Measurements from ENCODE around the gene BBS2. TPM values are rescaled to one million over a fixed set of nuclear protein-coding genes. Genes with fewer than 3 reads are reported as not detected.

BBS2 gene
- total and polyA plus RNA-seq, 2 of the 4 experiments (the other 2 are of a cell fraction), result 18.6 to 32.3 TPM

DNA sequence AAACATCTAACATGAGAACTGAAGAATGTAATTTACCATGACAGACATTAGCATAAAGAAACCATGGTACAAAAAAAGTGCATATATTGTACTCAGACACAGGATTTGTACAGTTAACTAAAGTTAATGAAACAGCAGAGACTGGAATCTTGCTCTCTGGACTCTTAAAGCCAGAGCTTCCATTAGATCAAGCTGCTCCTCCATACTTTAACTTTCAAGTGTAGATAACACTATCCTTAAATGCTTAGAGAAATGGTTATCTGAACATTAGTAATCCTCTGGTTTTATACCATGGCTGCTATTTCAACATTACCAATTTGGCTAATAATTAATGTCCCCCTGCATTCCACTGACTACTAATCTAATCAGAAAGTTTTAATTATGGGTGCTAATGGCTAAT lies 71.8 kb downstream of the BBS2 start:
- POLR2A ChIA-PET (ENCODE audit: unreplicated experiment), result no interaction called here
- Histone ChIP-seq H3K9me1 (ENCODE audit: insufficient read depth, low read length) (no peaks in the 10 kb centered on the region), H4K5ac (ENCODE audit: low read depth, low read length) (no peak overlapping the region), H3K4me3 (ENCODE audit: insufficient read depth, low read depth, low read length) (no peak overlapping the region), H2BK5ac (ENCODE audit: low read depth, low read length, poor library complexity, severe bottlenecking) (no peak overlapping the region), H3K27me3 (ENCODE audit: control insufficient read depth, insufficient read depth, low read length) (no peaks in the 10 kb centered on the region), H2BK20ac (ENCODE audit: low read depth, low read length) (no peak overlapping the region), H2AK5ac (ENCODE audit: low read depth, low read length) (no peak overlapping the region), H4K91ac (ENCODE audit: insufficient read depth, low read depth, low read length) (no peak overlapping the region), H3K9me3 (ENCODE audit: control insufficient read depth, insufficient read depth, low read length) (no peaks in the 10 kb centered on the region), H2BK15ac (ENCODE audit: low read depth, low read length) (no peak overlapping the region), H3K9ac (ENCODE audit: low read depth, low read length) (no peak overlapping the region), H3K4me2 (ENCODE audit: low read depth, low read length) (no peak overlapping the region), H3K4me1 (ENCODE audit: control insufficient read depth, insufficient read depth, low read length) (peaks cover 2% of the 10 kb centered on the region; the same call in 1 of the 2 replicates), H4K8ac (ENCODE audit: low read depth in 2 of 2, low read length in 2 of 2) (no peak overlapping the region), H3K14ac (replicated peaks; ENCODE audit: low read depth, low read length) (no peak overlapping the region), H2BK120ac (ENCODE audit: low read depth, low read length) (no peak overlapping the region), H3K56ac (ENCODE audit: extremely low read depth, insufficient read depth, low read length) (no peak overlapping the region), H3K4ac (ENCODE audit: low read depth, low read length) (no peak overlapping the region), H3K27ac (ENCODE audit: insufficient read depth, low read length) (no peak overlapping the region), H3K36me3 (ENCODE audit: control insufficient read depth, insufficient read depth, low read length) (peaks cover 12% of the 10 kb centered on the region), H3K79me1 (ENCODE audit: low read depth in 1 of 2, low read length in 2 of 2) (peaks cover 17 to 41% of the 10 kb centered on the region in 2 experiments), H2AK9ac (replicated peaks; ENCODE audit: low read depth, low read length, poor library complexity) (no peak overlapping the region), H3K18ac (ENCODE audit: low read depth, low read length) (no peak overlapping the region), H3K23ac (ENCODE audit: low read depth, low read length) (no peak overlapping the region), H2AFZ (replicated peaks; ENCODE audit: low read length, poor library complexity) (no peak overlapping the region), H4K20me1 (ENCODE audit: insufficient read depth, low read length) (peaks cover 13% of the 10 kb centered on the region; the same call in 1 of the 2 replicates)
- CTCF ChIA-PET, result interaction anchor here (0.7 kb wide), 1 partner anchor 17 kb away, joined by 3 read pairs; no protein-coding TSS in a partner anchor
- in situ Hi-C loops (cut with MboI; ENCODE audit: low sequenced_read_pairs), result no loop called here
- ATAC-seq (ENCODE audit: low read depth), result no peak
- intact Hi-C loops (cut with micrococcal nuclease), result no loop called here
- DNase-seq, result no peak
- TF ChIP-seq CEBPB (IDR thresholded peaks at IDR 0.05; ENCODE audit: low read depth, low read length) (no peak), FOS (IDR thresholded peaks at IDR 0.05; ENCODE audit: low read depth, low read length) (no peak), MAZ (IDR thresholded peaks at IDR 0.05; ENCODE audit: borderline replicate concordance, low read depth, low read length) (no peak), ELK1 (IDR thresholded peaks at IDR 0.05; ENCODE audit: borderline replicate concordance, low read depth, low read length) (no peak), BHLHE40 (IDR thresholded peaks at IDR 0.05; ENCODE audit: low read depth, low read length) (no peak), NFE2L2 (IDR thresholded peaks at IDR 0.05; ENCODE audit: low read depth, low read length) (no peak), RFX5 (IDR thresholded peaks at IDR 0.05; ENCODE audit: low read depth, low read length) (no peak), POLR2A (IDR thresholded peaks at IDR 0.05; ENCODE audit: low read depth, low read length) (no peak), CHD1 (IDR thresholded peaks at IDR 0.05; ENCODE audit: low read depth, low read length) (no peak), SMC3 (IDR thresholded peaks at IDR 0.05; ENCODE audit: low read depth, low read length) (no peak)
- TF ChIP-seq, protein P1, sequence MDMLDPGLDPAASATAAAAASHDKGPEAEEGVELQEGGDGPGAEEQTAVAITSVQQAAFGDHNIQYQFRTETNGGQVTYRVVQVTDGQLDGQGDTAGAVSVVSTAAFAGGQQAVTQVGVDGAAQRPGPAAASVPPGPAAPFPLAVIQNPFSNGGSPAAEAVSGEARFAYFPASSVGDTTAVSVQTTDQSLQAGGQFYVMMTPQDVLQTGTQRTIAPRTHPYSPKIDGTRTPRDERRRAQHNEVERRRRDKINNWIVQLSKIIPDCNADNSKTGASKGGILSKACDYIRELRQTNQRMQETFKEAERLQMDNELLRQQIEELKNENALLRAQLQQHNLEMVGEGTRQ (IDR thresholded peaks at IDR 0.05; ENCODE audit: low read depth, low read length), result no peak
- BruUV-seq (replicated peaks), result no TSS peak
- dilution Hi-C loops (cut with HindIII; ENCODE audit: low sequenced_read_pairs, unreplicated experiment), result no loop called here
